GM19328 (cell line): ENCODE data around the gene WDR1.

Experiments
- ATAC-seq: cut with Tn5 transposase; IDR thresholded peaks from one replicate; pipeline ENCODE4 v1.9.1; 2021; ENCODE audit warnings: mild to moderate bottlenecking, moderate library complexity; ENCODE audit not compliant: unreplicated experiment

WDR1 gene, protein sequence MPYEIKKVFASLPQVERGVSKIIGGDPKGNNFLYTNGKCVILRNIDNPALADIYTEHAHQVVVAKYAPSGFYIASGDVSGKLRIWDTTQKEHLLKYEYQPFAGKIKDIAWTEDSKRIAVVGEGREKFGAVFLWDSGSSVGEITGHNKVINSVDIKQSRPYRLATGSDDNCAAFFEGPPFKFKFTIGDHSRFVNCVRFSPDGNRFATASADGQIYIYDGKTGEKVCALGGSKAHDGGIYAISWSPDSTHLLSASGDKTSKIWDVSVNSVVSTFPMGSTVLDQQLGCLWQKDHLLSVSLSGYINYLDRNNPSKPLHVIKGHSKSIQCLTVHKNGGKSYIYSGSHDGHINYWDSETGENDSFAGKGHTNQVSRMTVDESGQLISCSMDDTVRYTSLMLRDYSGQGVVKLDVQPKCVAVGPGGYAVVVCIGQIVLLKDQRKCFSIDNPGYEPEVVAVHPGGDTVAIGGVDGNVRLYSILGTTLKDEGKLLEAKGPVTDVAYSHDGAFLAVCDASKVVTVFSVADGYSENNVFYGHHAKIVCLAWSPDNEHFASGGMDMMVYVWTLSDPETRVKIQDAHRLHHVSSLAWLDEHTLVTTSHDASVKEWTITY

GRCh38 chr4:10116569-10117358 is at the start of gene WDR1:
WDR1 (minus strand) TSS chr4:10116799; CDS start chr4:10116666, 133 bp downstream.
- peak; percentile 89 for ATAC-seq

DNA sequence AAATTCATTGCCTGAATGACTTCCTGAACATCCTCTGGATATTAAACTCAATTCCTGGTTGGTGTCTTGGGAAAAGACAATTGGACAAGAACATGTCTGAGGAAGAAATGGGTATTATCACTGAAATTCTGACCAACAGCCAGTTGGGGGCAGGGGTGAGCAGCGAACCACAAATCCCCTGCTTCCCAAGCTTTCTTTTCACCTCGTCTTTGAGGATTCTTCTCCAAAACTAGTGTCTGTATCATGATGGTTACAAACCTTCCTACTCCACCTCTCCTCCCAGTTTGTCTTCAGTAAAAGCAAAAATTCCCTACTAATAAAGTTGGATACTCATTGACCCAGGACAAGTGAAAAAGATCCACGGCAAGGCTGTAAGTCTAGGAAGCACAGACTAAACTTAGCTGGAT is 48.3 kb upstream of the WDR1 start:
- ATAC-seq: no peak

DNA sequence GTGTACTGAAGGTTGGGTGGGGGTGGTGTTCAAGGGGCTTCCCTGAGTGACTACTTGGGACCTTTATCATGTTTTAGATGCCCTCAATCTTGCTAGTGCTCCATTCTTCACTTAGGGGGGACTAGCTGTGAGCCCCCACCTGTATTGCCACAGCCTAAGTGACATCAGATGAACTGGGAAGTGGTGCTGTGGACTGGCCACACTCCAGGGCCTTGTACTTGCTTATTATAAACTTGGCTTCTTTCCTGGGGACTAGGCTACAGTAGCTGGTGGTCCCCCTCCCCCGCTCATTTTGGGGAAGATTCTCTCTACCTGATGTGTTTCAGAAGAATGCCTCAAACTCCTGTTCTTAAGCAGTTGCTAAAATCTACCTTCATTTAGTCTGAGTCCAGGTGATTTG is 46.7 kb upstream of the WDR1 start:
- no peak for ATAC-seq

DNA sequence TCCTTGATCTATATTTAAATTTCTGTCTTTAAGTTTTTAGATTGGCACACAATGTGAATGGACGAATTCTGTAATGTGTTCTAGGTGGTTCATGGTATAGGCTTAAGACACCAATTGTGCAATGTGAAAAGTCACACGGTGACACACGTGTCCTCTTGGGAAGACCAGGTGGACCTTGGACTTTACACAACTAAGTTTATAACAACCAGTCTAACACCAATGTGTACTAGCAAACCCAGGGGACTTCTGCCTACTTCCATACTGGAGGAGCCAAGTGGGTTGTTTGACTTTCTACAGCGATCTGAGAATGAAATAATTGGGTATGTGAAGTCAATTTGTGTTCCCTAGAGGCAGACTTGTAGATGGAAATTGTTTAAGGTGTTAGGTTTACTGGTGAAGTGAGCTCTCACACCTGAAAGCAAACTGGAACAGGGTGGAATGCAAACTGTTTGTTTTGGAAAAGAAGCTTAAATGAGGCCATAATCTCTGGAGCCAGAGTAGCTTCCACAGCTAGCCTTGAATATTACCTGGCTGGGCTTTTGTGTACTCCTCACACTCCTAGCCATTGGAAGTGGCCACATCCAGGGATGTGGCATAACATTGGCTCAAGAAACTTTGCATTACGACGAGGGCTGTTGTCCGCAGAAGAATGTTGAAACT is 45.9 kb upstream of the WDR1 start:
- no peak for ATAC-seq

DNA sequence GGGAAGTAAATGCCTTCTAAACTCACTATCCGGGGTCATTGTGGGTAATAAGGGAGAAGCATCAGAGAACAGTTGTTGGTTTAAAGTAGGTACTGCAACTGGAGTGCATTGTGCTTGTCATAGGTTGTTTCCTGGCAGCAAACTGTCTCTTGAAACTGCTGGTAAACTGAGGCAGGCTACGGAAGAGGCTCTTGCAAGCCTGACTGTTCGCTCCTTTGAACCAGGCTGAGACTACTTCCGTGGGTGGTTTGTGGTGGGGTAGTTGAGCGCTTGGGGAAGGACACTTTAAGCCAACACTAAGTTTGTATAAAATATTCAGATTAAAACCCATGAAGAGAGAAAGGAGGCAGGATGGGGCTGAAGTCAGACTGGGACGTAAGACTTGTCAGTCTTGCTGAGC is 45.2 kb upstream of the WDR1 start:
- no peak for ATAC-seq

- no peak for ATAC-seq
Observed at GRCh38 chr4:10161146-10161545, 44.5 kb upstream of the WDR1 start.

DNA sequence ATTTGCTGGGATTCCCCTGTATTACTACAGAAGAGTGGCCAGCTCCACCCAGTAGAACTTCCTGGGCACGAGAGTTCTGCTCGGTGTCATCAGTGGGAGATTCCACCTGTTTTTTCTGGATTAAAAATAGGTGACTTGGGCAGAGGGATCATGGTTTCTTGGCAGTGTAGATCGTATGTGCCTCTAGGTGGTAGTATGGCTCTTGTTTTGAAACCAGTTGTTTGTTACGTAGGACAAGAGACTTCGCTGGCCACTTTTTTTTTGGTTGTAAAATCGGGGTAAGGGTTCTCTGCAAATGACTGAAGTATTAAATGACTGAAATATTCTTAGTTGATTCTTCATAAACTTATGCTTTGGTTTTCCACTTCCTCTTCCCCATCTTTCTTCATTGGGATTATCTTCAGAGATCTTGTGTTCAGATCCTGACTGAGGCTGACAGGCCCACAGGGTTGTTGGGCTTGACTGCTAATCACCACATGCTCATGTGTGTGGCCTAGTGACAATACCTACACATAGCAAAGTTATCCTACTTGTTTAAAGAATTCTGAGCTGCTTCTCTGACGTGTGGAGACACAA is 43.8 kb upstream of the WDR1 start:
- no peak for ATAC-seq

DNA sequence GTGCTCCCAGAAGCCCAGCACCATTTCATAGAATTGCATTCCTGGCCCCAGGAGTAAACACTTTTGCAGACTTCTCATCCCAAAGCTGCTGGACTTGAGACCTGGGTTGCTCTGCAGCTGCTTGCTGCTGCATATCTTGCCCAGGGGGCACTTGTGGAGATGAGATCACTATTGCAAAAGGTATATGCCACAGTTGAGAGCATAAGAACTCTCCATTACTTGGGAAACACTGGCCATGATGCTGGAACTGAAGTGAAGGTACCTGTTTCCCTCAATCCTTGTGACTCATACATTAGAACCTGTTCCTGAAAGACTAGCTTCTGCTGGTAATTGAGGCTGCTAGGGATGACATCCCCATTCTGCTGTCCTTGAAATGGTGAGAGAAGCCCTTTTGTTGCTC is 43.1 kb upstream of the WDR1 start:
- ATAC-seq: no peak

- no peak for ATAC-seq
Observed at GRCh38 chr4:10158333-10158942, 41.8 kb upstream of the WDR1 start.

- ATAC-seq: peak; percentile 63
Observed at GRCh38 chr4:10157478-10158332, 41.1 kb upstream of the WDR1 start.

- no peak for ATAC-seq
Observed at GRCh38 chr4:10154241-10154640, 37.6 kb upstream of the WDR1 start.

DNA sequence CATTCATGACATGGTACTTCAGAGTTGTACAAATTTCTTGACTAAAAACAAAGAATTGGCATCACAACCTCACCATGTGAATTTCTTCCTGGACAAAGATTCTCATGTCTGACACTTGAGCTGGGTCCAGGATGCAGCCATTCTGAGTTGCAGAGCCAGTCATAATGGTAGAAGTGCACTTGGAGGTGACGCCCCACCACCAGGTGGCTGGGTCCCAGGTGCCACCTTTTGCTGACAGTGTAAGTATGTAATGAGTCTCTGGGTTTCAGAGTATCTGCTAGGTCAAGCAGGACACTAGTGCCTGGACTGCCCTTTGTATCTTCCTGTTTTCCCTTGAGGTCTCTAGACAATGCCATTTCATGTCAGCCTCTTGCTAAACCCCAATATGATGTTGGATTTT is 36.6 kb upstream of the WDR1 start:
- ATAC-seq: no peak

- no peak for ATAC-seq
Observed at GRCh38 chr4:10151182-10151581, 34.6 kb upstream of the WDR1 start.

DNA sequence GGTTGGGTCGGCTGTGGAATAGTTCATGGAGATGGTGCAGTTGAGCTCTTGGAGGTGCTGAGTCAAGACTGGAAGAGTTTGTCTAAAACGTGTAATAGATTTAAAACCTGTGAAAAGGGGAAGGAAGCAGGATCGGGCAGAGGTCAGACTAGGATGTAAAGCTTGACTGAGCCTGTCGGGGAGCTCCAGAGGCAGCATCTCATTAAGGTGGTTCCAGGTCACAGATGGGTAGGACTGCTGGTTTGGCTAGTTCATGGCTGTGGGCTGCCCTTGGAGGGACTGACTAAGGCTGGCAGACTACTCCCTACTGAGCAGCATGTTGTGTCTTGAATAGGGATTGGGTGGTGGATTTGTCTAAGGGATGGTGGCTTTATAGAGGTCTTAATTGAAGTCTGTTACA is 28.4 kb upstream of the WDR1 start:
- ATAC-seq: no peak

- ATAC-seq: no peak
Observed at GRCh38 chr4:10144479-10144878, 27.9 kb upstream of the WDR1 start.

DNA sequence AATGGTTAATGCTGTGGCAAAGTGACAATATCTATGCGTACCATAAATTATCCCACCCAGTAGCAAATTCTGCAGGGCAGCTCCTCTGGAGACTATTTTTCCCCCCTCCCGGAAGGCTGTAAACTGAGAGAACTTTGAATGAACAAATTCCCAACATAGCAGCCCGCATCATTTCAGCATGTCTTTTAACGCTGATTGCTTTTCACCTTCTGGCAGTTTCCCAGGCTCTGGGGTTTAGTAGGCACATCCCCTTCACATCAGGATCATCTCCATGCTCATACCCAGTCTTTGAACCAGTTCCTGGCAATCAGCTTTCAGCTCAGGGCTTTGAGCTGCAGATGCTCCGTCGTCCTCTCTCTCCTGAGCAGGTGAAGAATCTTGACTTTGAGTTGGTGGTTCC is 26.6 kb upstream of the WDR1 start:
- ATAC-seq: no peak

DNA sequence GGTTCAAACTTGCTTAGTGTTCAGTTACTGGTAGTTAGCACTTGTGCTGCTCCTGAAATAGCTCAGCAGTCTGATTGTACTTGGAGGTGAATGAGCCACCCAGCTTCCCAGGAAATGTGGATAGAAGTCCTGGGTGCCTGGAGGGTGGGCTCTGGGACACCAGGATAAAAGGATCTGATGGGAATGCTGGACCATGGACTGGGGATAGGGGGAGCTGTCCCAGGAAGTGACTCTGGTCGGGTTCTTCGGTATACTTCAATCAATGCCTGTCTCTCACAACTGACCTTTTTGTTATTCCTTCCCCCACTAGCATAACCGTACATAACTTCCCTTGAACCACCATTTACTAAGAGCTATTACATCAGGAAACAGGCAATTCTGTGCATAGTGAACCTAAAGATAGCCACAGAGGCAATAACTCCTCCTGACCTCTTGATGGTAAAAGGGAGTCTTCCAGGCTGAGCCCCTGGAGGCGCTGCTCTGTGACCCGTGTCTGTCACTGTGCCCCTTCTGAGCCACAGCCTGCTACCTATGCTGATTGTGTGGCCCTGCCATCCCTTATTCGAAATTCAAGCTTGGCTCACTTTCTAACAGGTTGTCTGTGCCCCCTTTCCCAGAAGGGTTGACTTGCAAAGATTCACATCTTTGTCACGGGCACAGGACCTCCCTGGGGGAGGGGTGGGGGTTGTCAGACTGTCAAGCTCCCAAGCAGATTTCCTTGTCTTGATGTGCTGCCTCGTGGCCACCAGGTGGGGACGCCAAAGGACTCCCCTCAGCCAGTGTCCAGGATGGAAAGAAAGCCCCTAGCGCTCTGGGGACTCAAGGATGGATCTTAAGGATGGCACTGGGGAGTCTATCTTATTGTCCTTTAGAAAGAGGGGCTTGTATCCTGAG is 24.5 kb upstream of the WDR1 start:
- no peak for ATAC-seq

- no peak for ATAC-seq
Observed at GRCh38 chr4:10139518-10139917, 22.9 kb upstream of the WDR1 start.

- no peak for ATAC-seq
Observed at GRCh38 chr4:10135260-10135659, 18.7 kb upstream of the WDR1 start.
